Measurements from ENCODE around the gene VCAM1. TPM values are rescaled to one million over a fixed set of nuclear protein-coding genes. Genes with fewer than 3 reads are reported as not detected.
"Not testable (repeated sequence)": the region's sequence is repeated elsewhere in the genome, so short reads cannot be mapped to it uniquely, and the experiment has no call there.

Gene VCAM1
- total and polyA plus RNA-seq, 9 of the 15 experiments (the other 6 are each of a cell fraction or from before 2014, with no cell fraction given): 0.04 to 0.13 TPM; not detected in 7

GRCh38 chr1:100713027-100713426 lies 6.5 kb upstream of the VCAM1 start:
- H2AFZ ChIP-seq (ENCODE audit: low read depth, low read length): peak overlapping the region; percentile 9; the same call in 1 of the 2 replicates
- in situ Hi-C loops (cut with MboI); H3K4me2 ChIP-seq (ENCODE audit: insufficient read depth, low read length); H4K20me1 ChIP-seq (replicated peaks; ENCODE audit: control insufficient read depth, insufficient read depth, low read length); H3K9me3 ChIP-seq (replicated peaks; ENCODE audit: control insufficient read depth, insufficient read depth, low read depth, low read length); H3K79me2 ChIP-seq (ENCODE audit: control insufficient read depth, insufficient read depth, low read length); H3K4me3 ChIP-seq; CTCF ChIA-PET (ENCODE audit: low intra/inter-chr PET ratio); H3K27ac ChIP-seq (ENCODE audit: extremely low read depth, low read depth, low read length); H3K4me1 ChIP-seq (replicated peaks in 1 of 2; ENCODE audit: control insufficient read depth in 2 of 2, insufficient read depth in 2 of 2, low read length in 2 of 2); FAIRE-seq; H3K9ac ChIP-seq (ENCODE audit: insufficient read depth in 1 of 2, low read depth in 2 of 2, low read length in 2 of 2); DNase-seq (ENCODE audit: extremely low read depth in 1 of 4, low spot score in 3 of 4); H3K9me1 ChIP-seq (ENCODE audit: control insufficient read depth, insufficient read depth, low read length); H3K36me3 ChIP-seq (ENCODE audit: control insufficient read depth, insufficient read depth, low read length); H3K27me3 ChIP-seq (ENCODE audit: control insufficient read depth in 2 of 2, insufficient read depth in 2 of 2, low read length in 2 of 2); intact Hi-C loops (cut with micrococcal nuclease); ATAC-seq; BruUV-seq (replicated peaks); TF ChIP-seq ATF1 (CRISPR knock-in tag; IDR thresholded peaks at IDR 0.05); ATF3 (CRISPR knock-in tag; conservative IDR thresholded peaks at IDR 0.05): not testable (repeated sequence)
- WGBS (ENCODE audit: insufficient coverage, low coverage, missing lambda C conversion rate): 23% methylated on average over 15 of the region's 15 CpGs
- POLR2A ChIA-PET: interaction anchor here (0.7 to 0.9 kb wide), 2 partner anchors 11 to 103 kb away, joined by 3 read pairs; no protein-coding TSS in a partner anchor
- 0 out of 2 replicates have a peak, but pooled peaks have one; percentile 9 for TF ChIP-seq ATF1 (tag; IDR thresholded peaks at IDR 0.05)
- TF ChIP-seq ATF7 (IDR thresholded peaks at IDR 0.05): peak; percentile 24; the same call in 1 of the 2 replicates
- TF ChIP-seq ATF3 (IDR thresholded peaks at IDR 0.05): peak; percentile 47
- TF ChIP-seq CREM (IDR thresholded peaks at IDR 0.05; ENCODE audit: low read depth): peak; percentile 19; the same call in 1 of the 2 replicates

All from K562 (cell line).